Endothelial cell of umbilical vein (primary cell): ENCODE data around the gene PARD3B. TPM values are rescaled to one million over a fixed set of nuclear protein-coding genes. Genes with fewer than 3 reads are reported as not detected.

Source experiments
- BruUV-seq: library from RNA; stranded (reverse); fragments of 400-500 nt; replicated peaks from 2 replicates; lab custom pipeline; 2021; lab: Mats Ljungman, UMichigan
- CTCF ChIA-PET: fragments of 300-600, 350-600 bp; sonication (Branson Sonifier 250); formaldehyde crosslinking; loops from one replicate; lab custom pipeline; 2021; ENCODE audit warnings: antibody characterized with exemption, inconsistent platforms; lab: Charles Lee
- POLR2A ChIA-PET: fragments of 300-600, 350-600 bp; sonication (Branson Sonifier 250); formaldehyde crosslinking; loops from one replicate; lab custom pipeline; 2021; ENCODE audit warnings: antibody characterized with exemption, inconsistent platforms; lab: Charles Lee
- DNase-seq: peaks from one replicate; pipeline ENCODE4 v3.0.0-alpha.2; 2011; ENCODE audit warnings: low read depth, low spot score
- FAIRE-seq: peaks from 2 replicates; lab custom pipeline; 2011; peaks lifted over from hg19 to GRCh38; lab: Jason Lieb, UNC
- H2AFZ ChIP-seq: 2 replicates; pipeline ENCODE4 v1.6.0; 2012; ENCODE audit warnings: low read depth, low read length, control low read depth, inconsistent platforms
- H3K27ac ChIP-seq: 2 replicates; pipeline ENCODE4 v1.5.1; 2011; ENCODE audit warnings: low read depth, mild to moderate bottlenecking, control low read depth, low read length, moderate library complexity; ENCODE audit not compliant: insufficient read depth
- H3K27me3 ChIP-seq, 2 experiments: 2 replicates each; pipeline versions ENCODE4 v1.6.0 to v1.6.1; 2011; ENCODE audit warnings: low read length in 2 of 2, mixed read lengths in 1 of 2; ENCODE audit not compliant: control insufficient read depth in 2 of 2, insufficient read depth in 2 of 2
- H3K36me3 ChIP-seq, 2 experiments: 2 replicates in 1 of 2; 3 replicates in 1 of 2; pipeline ENCODE4 v1.5.1; 2011; ENCODE audit warnings: low read length in 2 of 2, mild to moderate bottlenecking in 1 of 2, moderate library complexity in 1 of 2; ENCODE audit not compliant: control insufficient read depth in 2 of 2, insufficient read depth in 2 of 2; ENCODE audit errors: extremely low read depth in 1 of 2
- H3K4me1 ChIP-seq: 3 replicates; pipeline ENCODE4 v1.5.1; 2011; ENCODE audit warnings: mild to moderate bottlenecking, low read length; ENCODE audit not compliant: control insufficient read depth, insufficient read depth; ENCODE audit errors: extremely low read depth
- H3K4me2 ChIP-seq: 2 replicates; pipeline ENCODE4 v1.6.1; 2011; ENCODE audit warnings: low read length, control low read depth, mixed read lengths; ENCODE audit not compliant: insufficient read depth
- H3K4me3 ChIP-seq, 3 experiments: fragments of 200-600 bp in 1 of 3; sonication (generic), shearing (Covaris generic) in 1 of 3; replicated peaks in 1 of 3; 2 replicates each; pipeline ENCODE4 v1.5.1; 2011 to 2016; ENCODE audit warnings: control low read depth in 3 of 3, low read length in 3 of 3, mild to moderate bottlenecking in 2 of 3, inconsistent platforms in 1 of 3, low read depth in 1 of 3, moderate library complexity in 1 of 3; ENCODE audit not compliant: insufficient read depth in 1 of 3
- H3K79me2 ChIP-seq: 2 replicates; pipeline ENCODE4 v1.6.0; 2012; ENCODE audit warnings: low read length, inconsistent platforms; ENCODE audit not compliant: control insufficient read depth, insufficient read depth
- H3K9ac ChIP-seq: replicated peaks from 2 replicates; pipeline ENCODE3; 2011; ENCODE audit warnings: low read length, control low read depth; ENCODE audit not compliant: insufficient read depth; ENCODE audit errors: extremely low read depth
- H3K9me1 ChIP-seq: replicated peaks from 3 replicates; pipeline ENCODE4 v1.6.0; 2011; ENCODE audit warnings: mild to moderate bottlenecking, low read length; ENCODE audit not compliant: control insufficient read depth, insufficient read depth; ENCODE audit errors: extremely low read depth
- H3K9me3 ChIP-seq: replicated peaks from 2 replicates; pipeline ENCODE4 v1.5.1; 2012; ENCODE audit warnings: low read length, inconsistent platforms; ENCODE audit not compliant: control insufficient read depth, insufficient read depth
- H4K20me1 ChIP-seq: replicated peaks from 2 replicates; pipeline ENCODE3; 2011; ENCODE audit warnings: mild to moderate bottlenecking, low read length; ENCODE audit not compliant: control insufficient read depth, insufficient read depth; ENCODE audit errors: extremely low read depth
- CTCF ChIP-seq, 2 donors: IDR thresholded peaks; 1 replicate in 1 of 2; 2 replicates in 1 of 2; pipeline ENCODE4 v1.5.1; 2011; ENCODE audit warnings: low read length in 2 of 2, mild to moderate bottlenecking in 2 of 2, moderate library complexity in 2 of 2, control low read depth in 1 of 2, inconsistent platforms in 1 of 2, low read depth in 1 of 2; ENCODE audit not compliant: insufficient read depth in 1 of 2; ENCODE audit errors: extremely low read depth in 1 of 2
- EZH2 ChIP-seq: IDR thresholded peaks from 2 replicates; pipeline ENCODE4 v1.6.1; 2012; ENCODE audit warnings: borderline replicate concordance, low read depth, mild to moderate bottlenecking, moderate library complexity, low read length, inconsistent platforms; ENCODE audit not compliant: severe bottlenecking
- FOS ChIP-seq: IDR thresholded peaks from 2 replicates; pipeline ENCODE4 v1.6.1; 2011; ENCODE audit warnings: mild to moderate bottlenecking, low read length, moderate library complexity, borderline replicate concordance; ENCODE audit not compliant: insufficient read depth
- GATA2 ChIP-seq: IDR thresholded peaks from 2 replicates; pipeline ENCODE4 v1.7.0; 2011; ENCODE audit warnings: low read depth, mild to moderate bottlenecking, moderate library complexity, mixed read lengths, low read length; ENCODE audit not compliant: insufficient read length, insufficient read depth
- JUN ChIP-seq: IDR thresholded peaks from 2 replicates; pipeline ENCODE4 v1.6.1; 2011; ENCODE audit warnings: borderline replicate concordance, low read depth; ENCODE audit not compliant: insufficient read length, insufficient read depth
- MAX ChIP-seq: IDR thresholded peaks from 2 replicates; pipeline ENCODE4 v1.6.1; 2011; ENCODE audit not compliant: insufficient read depth, insufficient read length
- MYC ChIP-seq: IDR thresholded peaks from one replicate; pipeline ENCODE4 v1.6.1; 2011; ENCODE audit warnings: mild to moderate bottlenecking, low read depth, low read length
- POLR2A ChIP-seq: IDR thresholded peaks from 2 replicates; pipeline ENCODE4 v1.6.1; 2012; ENCODE audit warnings: low read depth, mild to moderate bottlenecking, control low read depth, low read length
- POLR2AphosphoS5 ChIP-seq: IDR thresholded peaks from 2 replicates; pipeline ENCODE4 v1.6.1; 2012; ENCODE audit warnings: low read depth, mild to moderate bottlenecking, control low read depth, low read length, moderate library complexity; ENCODE audit not compliant: insufficient read depth
- dilution Hi-C: fragments of 300-500 bp; cut with MboI; formaldehyde crosslinking; loops from one replicate; pipeline ENCODE4 v1.15.0; 2019; ENCODE audit warnings: low sequenced_read_pairs; ENCODE audit not compliant: extremely low pct_ligation_motif_present
- intact Hi-C: fragments of 100-400 bp; cut with micrococcal nuclease; formaldehyde crosslinking; loops from one replicate; pipeline ENCODE4 v1.10.0; 2022
- polyA plus RNA-seq, 4 experiments: library from polyadenylated mRNA; depleted of rRNA in 3 of 4; stranded (reverse) in 3 of 4; unstranded in 1 of 4; fragments of >200 nt; gene quantifications; 2 replicates each; pipeline versions ENCODE4 v1.2.1 to v1.2.3, GENCODE V29; 2011 to 2012; ENCODE audit warnings: missing spikeins in 1 of 4
- total RNA-seq: library from RNA; stranded (reverse); gene quantifications from 2 replicates; pipeline ENCODE4 v1.2.3, GENCODE V29; 2021

The PARD3B gene
- total and polyA plus RNA-seq, 2 donors (not counting 3 experiments of a cell fraction or from before 2014, with no cell fraction given): 2.2 to 30.9 TPM

GRCh38 chr2:204923957-204924356, 378.7 kb downstream of the PARD3B start:
- ChIA-PET CTCF (no interaction called here), POLR2A (no interaction called here)
- dilution Hi-C loops: no loop called here
- no TSS peak for BruUV-seq
- no peak overlapping the region for H3K27ac ChIP-seq
- intact Hi-C loops: no loop called here
- H2AFZ ChIP-seq: no peak overlapping the region
- FAIRE-seq: no peak
- no peak for DNase-seq
- no peaks in the 10 kb centered on the region for H3K9me1 ChIP-seq
- H3K9ac ChIP-seq: no peak overlapping the region
- H3K4me1 ChIP-seq: no peaks in the 10 kb centered on the region
- no peaks in the 10 kb centered on the region for H3K79me2 ChIP-seq
- no peak overlapping the region for H3K4me3 ChIP-seq
- no peaks in the 10 kb centered on the region for H4K20me1 ChIP-seq
- H3K4me2 ChIP-seq: no peak overlapping the region
- TF ChIP-seq MAX (no peak), POLR2AphosphoS5 (no peak), JUN (no peak), CTCF (IDR thresholded peaks at IDR 0.05; ENCODE audit: extremely low read depth in 1 of 2, insufficient read depth in 1 of 2, low read depth in 1 of 2, low read length in 2 of 2) (no peak), GATA2 (no peak), EZH2 (no peak), FOS (no peak), MYC (no peak), POLR2A (no peak)
- no peaks in the 10 kb centered on the region for H3K9me3 ChIP-seq
- H3K36me3 ChIP-seq: no peaks in the 10 kb centered on the region
- no peaks in the 10 kb centered on the region for H3K27me3 ChIP-seq
